ENCODE data around the gene PLCE1.
"Not testable (repeated sequence)": the region's sequence is repeated elsewhere in the genome, so short reads cannot be mapped to it uniquely, and the experiment has no call there.

Gene PLCE1

DNA sequence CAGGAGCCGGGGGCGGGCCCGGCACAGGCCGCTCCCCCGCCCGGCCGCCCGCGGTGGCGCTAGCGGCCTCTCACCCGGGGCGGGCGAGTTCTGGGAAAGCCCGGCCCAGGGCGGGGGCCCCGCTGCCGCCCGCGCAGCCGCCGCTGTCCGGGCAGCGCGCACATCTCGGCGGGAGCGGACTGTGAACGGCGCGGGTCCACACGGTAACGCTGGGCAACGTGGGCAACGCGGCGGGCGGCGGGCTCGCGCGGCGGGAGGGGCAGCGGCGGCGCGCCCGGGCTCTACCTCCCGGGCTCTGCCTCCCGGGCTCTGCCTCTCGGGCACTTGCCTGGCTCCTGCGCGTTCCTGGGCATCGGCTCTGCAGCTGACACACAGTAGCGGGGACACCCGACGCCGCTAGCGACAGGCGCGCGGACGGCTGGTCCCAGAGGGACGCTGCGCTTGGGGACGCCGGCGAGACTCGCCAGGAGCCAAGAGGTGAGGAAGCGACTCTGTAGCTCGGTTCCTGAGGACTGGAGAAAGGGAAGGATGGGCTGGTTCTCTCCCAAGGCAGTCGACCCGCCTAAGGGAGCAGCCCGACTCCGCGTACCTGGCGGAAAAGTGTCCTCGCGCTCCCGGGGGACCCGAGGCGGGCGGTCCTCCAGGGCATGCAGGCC, at the start of gene PLCE1:
PLCE1 (plus strand) TSS at position 150 of the 656 bp plus-strand sequence. CDS start 37,116 bp downstream, outside the sequence.
- DNase-seq, result no peak

DNA sequence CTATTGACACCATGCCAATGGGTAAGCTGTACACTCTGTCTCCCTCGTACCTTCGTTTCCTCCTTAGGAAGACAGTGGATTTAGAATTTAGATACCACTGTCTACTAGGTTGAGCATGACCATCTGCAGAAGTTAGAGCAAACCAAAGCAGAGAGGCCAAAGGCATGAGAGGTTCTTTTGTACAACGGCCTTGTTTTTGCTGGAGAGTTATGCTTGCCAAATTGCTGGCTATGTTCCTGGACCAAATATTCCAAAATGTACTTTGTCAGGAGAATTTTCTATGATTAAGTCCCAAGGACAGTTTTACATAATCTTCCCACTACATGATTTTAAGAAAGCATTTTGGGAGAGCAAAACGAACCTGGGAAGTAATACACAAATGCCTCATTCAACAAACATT, 47.9 kb upstream of the PLCE1 start:
- no peak for DNase-seq

DNA sequence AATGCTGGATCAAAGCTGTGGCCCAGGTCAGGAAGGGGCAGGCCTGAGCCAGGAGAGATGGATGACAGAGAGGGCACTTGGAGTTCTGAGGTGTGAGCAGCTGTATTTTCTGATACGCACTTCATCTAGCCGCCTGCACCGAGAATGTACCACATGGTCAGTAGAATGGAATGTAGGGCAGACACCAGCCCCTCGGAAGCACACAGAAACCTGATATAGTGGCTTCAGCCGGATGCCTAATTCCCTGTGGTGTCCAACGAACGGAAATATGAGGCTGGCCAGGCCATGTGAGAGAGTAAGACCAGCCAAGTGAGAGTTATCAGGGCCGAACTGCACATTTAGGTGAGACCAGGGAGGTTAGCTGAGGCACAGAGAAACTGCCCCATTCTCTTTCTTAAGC, 46.7 kb upstream of the PLCE1 start:
- DNase-seq, result no peak

DNA sequence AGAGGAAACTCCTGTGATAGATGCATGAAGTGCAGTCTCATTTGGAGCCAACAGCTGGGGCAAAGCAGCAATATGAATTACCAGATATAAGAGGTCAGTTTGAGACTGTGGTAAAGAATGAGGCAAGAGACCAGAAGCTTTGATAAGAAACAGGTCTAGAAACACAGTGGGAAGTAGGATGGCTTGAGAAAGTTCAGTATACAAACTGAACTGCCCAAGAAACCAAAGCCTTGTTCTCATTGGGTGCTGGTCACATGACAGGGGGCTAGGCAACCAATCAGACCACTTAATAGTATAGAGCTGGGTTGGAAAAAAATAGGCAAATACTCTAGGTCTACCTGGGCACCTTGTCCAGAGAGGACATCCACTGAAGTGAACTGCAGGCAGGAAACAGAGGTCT, 46.2 kb upstream of the PLCE1 start:
- no peak for DNase-seq

DNA sequence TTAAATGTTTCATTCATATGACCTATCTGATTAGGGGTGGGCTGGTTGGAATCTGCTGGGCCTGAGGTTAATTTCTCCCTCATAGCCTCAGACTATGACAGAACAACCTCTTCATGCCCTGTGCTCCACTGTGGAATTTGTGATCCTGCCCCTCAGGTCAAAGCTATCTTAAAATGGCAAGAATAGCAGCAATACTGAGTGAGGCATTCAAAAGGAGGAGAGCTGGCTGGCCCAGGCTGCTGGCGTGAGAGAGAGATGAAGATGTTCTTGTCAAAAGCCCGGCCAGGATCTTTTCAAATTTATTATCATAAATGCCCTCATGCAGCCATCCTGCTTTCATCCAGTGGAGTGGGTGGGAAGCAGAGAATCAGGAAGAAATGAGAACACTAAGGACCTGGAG, 41.8 kb upstream of the PLCE1 start:
- no peak for DNase-seq

DNA sequence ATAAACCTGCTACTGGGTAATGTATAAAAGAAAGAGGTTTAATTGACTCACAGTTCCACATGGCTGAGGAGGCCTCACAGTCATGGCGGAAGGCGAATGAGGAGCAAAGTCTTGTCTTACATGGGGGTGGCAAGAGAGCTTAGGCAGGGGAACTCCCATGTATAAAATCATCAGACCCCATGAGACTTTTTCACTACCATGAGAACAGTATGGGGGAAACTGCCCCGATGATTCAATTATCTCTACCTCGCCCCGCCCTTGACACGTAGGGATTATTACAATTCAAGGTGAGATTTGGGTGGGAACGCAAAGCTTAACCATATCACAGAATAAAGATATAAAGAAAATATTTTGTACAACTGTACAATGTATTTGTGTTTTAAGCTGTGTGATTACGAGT, 39.4 kb upstream of the PLCE1 start:
- DNase-seq, result no peak

DNA sequence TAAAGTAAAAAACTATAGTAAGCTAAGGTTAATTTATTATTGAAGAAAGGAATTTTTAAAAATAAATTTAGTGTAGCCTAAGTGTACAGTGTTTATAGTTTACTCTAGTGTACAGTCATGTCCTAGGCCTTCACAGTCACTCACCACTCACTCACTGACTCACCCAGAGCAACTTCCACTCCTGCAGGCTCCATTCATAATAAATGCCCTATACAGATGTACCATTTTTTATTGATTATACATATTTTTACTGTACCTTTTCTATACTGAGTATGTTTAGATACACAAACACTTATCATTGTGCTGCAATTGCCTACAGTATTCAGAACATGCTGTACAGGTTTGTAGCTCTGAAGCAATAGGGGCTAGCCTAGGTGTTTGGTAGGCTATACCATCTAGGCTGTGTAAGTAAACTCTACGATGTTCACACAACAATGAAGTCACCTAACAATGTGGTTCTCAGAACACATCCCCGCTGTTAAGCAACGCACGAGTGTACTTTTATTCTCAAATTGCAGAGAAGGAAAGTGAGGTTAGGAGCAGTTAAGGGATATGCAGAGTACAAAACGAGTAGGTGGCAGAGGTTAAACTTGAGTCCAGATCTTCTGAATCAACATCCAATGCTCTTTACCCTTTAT, 38.9 kb upstream of the PLCE1 start:
- DNase-seq, result no peak

DNA sequence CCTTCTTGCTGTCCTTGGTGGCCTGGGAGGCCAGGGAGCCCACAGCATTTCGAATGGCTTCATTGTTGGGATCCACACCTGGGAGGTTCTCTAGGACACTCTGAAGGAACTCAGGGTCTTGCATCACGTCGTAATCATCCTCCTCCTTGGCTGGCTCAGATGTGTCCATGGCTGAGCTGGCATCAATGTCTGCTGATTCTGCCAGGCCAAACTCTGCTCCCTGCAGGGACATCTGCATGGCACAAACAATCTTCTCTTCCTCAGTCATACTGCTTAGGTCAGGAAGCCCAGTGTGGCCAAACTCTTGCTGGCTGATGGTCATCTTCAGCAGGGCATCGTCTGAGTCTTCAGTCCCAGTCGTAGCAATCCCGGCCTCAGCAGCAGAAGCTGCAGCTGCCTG, 34.9 kb upstream of the PLCE1 start:
- DNase-seq, result no peak

DNA sequence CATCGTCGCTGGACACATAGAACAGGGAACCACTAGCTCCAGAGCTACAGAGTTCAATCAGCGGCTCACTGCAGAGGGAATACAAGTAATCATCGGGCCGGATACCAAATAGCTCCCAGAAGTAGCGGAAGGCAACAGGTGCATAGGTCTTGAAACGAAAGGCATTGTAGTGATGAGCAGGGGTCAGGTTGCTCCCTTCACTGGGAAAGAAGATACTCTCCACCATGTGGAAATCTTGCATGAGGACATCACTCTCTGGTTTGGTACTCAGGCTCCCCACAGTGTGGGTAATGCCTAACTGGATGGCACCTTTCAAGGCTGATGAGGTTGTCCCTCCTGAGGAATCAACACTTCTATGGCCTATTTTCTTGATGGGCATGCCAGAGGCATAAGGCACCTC, 32.7 kb upstream of the PLCE1 start:
- DNase-seq, result not testable (repeated sequence)

DNA sequence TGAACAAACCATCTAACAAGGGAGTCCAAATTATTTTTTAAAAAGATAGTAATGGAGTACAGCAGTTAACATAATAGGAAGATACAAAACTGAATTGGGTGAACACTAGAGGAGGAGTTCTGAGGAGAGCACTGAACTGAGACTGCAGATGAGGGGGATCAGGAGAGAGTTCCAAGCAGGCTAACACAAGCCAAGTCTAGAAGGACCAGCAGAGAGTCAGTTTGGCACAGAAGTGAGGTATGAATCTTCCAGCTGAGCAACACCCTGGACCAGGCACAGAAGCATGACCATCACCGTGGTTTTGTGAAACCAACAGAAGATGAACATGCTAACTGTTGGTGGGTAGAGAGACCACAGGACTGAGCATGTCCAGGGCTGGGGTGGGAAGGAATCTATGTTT, 30.8 kb upstream of the PLCE1 start:
- DNase-seq, result no peak

DNA sequence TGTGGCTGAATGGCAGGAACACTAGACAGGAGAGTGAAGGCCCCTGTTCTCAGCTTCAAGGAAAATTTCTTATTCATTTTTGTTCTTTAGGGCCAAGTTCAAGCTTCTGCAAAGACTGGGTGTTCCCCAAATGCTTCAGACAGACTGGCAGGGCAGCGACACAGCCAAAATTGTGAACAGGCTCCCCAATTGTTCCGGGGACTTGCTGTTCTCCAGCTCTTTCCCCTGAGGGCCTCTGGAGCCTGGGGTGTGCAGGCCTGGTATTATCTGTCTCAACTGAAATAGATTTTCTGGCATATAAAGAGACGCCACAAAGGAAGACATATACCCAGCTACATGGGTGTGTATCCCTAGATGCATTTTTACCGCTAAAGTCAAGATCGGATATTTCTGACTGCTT, 30.3 kb upstream of the PLCE1 start:
- no peak for DNase-seq

DNA sequence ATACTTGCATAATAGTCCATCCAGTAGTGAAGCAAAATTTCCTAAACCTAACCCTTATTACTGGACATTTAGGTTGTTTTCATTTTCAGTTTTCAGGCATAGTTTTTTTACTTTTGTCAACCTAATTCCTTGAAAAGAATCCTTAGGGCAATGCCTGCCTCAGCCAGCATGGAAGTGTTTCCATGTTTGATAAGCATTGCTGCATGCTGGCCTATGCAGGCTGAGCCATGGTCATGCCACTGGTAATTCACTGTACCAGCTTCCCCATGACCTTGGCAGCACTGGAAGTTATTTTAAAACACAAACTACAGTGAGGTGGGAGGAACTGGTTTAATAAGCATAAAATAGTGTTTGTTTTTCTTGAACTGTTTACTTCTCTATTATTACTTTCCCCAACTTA, 27.8 kb upstream of the PLCE1 start:
- DNase-seq, result no peak

DNA sequence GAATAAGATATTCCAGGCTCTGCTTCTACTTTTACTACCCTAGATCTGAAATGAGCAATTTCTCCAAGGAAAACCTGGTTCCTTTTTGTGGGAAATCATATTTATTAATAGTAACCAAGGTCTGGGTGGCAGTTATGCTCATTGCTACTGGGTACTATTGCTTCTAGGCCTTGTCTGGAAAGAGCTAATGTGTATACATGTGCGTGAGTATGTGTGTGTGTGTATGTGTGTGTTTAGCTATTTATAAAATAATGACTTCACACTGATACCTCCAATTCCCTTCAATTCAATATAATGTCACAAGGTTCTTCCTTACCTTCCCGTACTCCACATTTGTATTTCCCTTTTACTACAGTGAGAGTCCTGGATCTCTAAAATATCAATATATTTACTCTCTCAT, 26.0 kb upstream of the PLCE1 start:
- no peak for DNase-seq

DNA sequence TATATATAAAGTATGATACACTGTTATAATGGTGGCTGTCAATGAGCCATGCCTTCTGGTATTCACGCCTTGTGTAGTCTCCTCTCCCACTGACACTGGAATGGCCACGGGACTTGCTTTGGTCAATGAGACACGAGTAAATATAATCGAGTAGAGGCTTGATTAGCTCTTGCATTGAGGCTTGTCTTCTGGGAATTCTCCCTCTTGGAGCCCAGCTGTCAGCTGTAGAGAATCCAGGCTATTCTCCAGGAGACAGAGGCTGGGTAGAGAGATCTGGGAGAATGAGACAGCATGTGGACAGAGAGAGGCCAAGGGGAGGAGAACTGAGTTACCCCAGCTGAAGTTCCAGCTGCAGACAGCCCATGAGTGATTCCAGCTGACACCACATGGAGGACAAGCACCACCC, 25.2 kb upstream of the PLCE1 start:
- no peak for DNase-seq

DNA sequence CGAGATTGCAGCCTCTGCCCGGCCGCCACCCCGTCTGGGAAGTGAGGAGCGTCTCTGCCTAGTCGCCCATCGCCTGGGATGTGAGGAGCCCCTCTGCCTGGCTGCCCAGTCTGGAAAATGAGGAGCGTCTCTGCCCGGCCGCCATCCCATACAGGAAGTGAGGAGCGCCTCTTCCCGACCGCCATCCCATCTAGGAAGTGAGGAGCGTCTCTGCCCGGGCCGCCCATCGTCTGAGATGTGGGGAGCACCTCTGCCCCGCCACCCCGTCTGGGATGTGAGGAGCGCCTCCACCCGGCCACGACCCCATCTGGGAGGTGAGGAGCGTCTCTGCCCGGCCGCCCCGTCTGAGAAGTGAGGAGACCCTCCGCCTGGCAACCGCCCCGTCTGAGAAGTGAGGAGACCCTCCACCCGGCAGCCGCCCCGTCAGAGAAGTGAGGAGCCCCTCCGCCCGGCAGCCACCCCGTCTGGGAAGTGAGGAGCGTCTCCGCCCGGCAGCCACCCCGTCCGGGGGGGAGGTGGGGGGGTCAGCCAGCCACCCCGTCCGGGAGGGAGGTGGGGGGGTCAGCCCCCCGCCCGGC, 23.2 kb upstream of the PLCE1 start:
- not testable (repeated sequence) for DNase-seq

DNA sequence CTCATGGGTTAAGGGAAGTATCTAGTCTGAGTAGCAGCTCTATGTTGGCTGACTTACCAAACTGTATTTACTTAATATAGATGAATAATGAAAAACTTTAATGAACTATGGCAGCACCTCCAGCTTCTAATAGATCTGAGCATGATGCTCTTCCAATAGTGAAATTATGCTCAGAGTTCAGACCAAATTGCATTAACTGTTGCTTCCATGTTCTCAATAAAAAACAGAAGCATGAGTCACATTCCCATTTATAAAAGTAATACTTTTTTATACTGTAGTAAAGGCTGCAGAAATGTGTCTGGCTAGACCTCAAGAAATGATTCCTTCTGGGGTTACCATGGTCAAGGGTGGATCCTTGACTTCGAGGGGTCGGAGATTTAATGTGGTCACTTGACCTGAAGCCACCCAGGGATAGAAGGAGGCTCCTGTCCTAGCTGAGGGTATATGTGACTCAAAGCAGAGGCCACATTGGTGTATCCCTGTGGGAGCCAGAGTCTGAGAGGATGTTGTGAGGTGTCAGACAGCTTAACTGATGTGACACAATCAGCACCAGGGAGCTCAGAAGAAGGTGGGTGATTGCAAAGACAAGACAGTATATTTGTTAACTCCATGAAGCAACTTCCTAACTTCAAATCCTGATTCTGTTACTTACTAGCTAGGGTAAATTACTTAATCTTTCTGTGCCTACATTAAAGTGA, 19.8 kb upstream of the PLCE1 start:
- DNase-seq, result no peak

DNA sequence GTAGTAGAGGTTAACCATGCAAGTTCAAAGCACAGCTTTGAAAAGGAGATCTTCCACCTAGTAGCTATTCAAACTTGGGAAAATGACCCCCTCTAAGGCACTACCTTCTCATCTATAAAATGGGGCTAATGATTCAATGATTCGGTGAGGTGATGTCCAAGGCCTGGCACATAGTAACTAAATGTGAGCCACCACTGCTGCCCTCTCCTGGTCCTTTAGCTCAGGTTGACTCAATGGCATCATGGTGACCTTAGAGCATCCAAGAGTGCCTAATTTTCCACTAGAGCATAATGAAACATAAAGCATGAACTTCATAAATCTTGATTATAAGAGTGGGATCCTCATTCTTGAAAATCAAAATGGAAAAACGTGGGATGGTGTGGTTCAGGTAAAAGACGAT, 16.3 kb upstream of the PLCE1 start:
- DNase-seq, result no peak

DNA sequence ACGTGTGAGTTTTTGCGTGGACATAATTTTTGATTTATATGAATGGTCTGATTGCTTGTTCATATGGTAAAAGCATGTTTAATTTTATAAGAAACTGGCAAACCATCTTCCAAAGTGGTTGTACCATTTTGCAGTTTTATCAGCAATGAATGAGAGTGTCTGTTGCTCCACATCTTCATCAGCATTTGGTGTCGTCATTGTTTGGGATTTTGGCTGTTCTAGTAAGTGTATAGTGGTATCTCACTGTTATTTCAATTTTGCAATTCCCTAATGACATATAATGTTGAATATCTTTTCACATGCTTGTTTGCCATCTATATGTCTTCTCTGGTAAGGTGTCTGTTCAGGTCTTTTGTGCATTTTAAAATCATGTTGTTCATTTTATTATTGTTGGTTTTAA, 13.2 kb upstream of the PLCE1 start:
- DNase-seq, result no peak

DNA sequence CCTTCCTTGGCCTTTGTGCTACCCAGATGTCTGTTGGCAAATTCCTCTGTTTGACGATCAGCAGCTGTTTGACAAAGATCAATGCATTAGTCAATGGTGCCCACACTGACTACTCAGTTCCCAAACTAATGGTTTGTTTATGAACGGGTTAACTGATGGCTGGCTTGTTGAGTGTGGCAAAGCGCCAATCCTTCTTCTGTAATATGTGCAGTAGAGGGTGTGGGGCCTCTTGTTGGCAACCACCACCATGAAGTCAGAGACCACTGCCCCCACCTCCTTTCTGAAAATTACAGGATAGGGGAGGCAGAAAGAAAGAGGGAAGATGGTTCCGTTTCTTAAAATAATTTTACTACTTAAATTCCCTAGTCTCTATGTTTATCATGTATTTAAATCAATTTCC, 2.6 kb upstream of the PLCE1 start:
- DNase-seq, result no peak

DNA sequence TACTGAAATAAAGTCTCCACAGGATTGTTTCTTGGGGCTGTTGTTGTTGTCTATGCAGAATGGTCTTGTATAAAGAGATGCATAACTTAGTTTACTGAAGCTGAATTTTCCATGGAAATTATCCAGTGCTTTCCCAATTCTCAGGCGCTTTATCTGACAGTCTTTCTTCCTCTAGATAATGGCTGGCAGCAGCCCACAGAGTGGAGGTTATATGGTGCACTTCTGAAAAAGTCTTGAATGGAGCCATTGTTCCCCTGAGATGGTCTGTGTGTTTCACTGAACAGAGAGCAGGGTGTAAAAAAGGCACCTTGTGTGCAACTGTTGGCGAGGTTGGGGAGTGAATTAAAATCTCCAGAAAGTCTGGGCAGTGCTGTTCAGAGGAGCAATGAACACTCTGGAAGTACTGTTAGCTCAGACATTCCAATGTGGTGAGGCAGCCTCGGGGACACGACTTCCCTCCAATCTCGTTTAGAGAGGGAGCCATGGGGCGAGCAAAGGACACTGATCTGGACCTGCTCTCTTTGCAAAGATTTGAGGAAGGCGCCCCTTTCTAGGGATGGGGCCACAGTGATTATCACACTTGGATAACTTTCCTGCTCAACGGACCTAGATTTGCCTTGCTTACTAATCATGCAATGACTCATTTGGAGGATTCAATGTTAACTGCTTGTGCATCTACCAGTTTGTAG, 2.0 kb upstream of the PLCE1 start:
- no peak for DNase-seq

DNA sequence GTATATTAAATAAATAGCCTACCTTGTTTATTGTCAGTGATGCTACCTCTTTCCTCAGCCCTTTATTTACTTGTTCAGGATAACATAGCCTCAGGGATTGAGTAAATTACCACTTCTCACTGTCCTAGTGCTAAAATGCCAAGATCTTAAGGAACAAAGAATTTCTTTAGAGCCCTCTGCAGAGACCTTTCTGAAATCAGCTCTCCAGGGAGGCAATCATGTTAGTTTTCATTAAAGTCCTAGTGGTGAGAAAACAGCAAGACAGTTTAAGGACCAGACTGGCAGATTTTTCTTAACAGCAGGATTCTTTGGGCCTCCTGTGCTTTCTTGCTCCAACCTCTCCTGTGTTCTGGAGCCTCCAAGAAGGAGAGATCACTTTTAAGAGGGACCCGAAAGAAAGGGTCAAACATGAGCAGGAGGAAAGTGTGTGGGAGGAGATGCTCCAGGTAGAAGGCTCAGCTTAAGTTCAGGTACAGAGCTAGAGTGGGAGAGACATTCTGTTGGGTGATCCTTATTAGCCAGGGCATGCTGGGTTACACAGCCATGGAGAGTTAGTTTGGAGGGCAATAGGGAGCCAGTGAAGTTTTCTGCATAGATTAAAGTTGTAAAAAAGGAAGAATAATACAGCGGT, 1.2 kb upstream of the PLCE1 start:
- DNase-seq, result no peak

DNA sequence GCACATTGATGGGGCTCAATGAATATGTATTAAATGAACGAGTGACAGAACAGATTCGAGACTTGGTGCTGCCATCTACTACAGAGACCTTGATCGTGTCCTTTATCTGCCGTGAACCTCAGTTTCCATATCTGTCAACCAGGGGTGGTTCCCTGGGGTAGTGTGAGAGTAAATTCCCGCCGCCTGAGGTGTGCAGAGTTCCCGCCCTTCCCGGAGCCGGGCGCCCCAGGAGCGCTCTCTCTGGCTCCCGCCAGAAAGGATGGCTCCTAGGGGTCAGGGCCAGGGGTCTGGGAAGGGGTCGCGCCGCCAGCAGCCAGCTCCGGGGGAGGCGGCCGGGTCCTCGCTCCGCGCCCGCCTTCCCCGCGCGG, 333 bp upstream of the PLCE1 start:
- DNase-seq, result no peak

DNA sequence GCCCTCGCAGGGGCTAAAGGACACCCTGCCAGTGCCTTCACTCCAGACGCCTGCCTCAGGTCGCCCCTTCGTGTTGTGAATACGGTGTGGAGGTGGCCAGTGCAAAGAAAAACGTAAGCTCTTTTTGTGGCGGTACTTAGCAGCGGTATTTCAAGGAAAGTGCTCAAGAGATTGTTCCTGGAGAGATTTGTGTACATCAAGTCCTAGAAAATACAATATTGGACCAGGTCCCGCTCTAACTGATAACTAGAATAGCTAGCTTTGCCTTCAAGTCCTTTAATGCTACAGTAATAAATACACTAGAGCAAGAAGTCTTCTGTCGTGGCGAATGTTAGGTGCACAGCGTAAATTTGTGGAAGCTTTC, 689 bp downstream of the PLCE1 start:
- no peak for DNase-seq

Measured in GOT3 (cell line).